Lung (tissue), 12 donors: ENCODE measurements around the gene MAST1. TPM values are rescaled to one million over a fixed set of nuclear protein-coding genes. Genes with fewer than 3 reads are reported as not detected.
A peak's percentile ranks its signal among the peaks of the same experiment; 100 is the strongest.

Experiments
- ATAC-seq: fragments of 200-7000 bp; cut with Tn5 transposase; one replicate; pipeline ENCODE4 v1.9.1; 2020; ENCODE audit warnings: moderate number of reproducible peaks; ENCODE audit not compliant: insufficient read depth, low FRiP score
- DNase-seq, 3 donors: peaks; one replicate each; pipeline ENCODE4 v3.0.0-alpha.2; 2013 to 2017
- H3K27ac ChIP-seq, 2 donors: one replicate each; pipeline ENCODE4 v1.5.1; 2013; ENCODE audit warnings: mild to moderate bottlenecking in 2 of 2, moderate library complexity in 2 of 2, control low read depth in 1 of 2, inconsistent platforms in 1 of 2, low read depth in 1 of 2, low read length in 1 of 2
- H3K27me3 ChIP-seq, 3 donors: one replicate each; pipeline ENCODE4 v1.5.1; 2013; ENCODE audit warnings: low read length in 2 of 3; ENCODE audit not compliant: control insufficient read depth in 3 of 3, insufficient read depth in 3 of 3
- H3K36me3 ChIP-seq, 4 donors: one replicate each; pipeline ENCODE4 v1.5.1; 2013; ENCODE audit warnings: low read length in 4 of 4, mild to moderate bottlenecking in 1 of 4, moderate library complexity in 1 of 4; ENCODE audit not compliant: control insufficient read depth in 4 of 4, insufficient read depth in 4 of 4
- H3K4me1 ChIP-seq, 5 donors: one replicate each; pipeline ENCODE4 v1.5.1; 2013; ENCODE audit warnings: low read length in 5 of 5, mild to moderate bottlenecking in 2 of 5, moderate library complexity in 1 of 5; ENCODE audit not compliant: control insufficient read depth in 5 of 5, insufficient read depth in 5 of 5
- H3K4me3 ChIP-seq: one replicate; pipeline ENCODE4 v1.5.1; 2013; ENCODE audit warnings: mild to moderate bottlenecking, control low read depth, moderate library complexity
- H3K9ac ChIP-seq, 2 donors: one replicate each; pipeline ENCODE4 v1.5.1; 2013; ENCODE audit warnings: low read length in 2 of 2, control low read depth in 1 of 2; ENCODE audit not compliant: insufficient read depth in 1 of 2
- H3K9me3 ChIP-seq, 4 donors: one replicate each; pipeline ENCODE4 v1.5.1; 2013; ENCODE audit warnings: low read length in 3 of 4, mild to moderate bottlenecking in 1 of 4, moderate library complexity in 1 of 4; ENCODE audit not compliant: control insufficient read depth in 4 of 4, insufficient read depth in 3 of 4
- CTCF ChIP-seq: IDR thresholded peaks from 2 replicates; pipeline ENCODE4 v1.5.1; 2012; ENCODE audit warnings: mild to moderate bottlenecking; ENCODE audit errors: control extremely low read depth, extremely low read depth
- WGBS, 2 donors: extraction: QIAGEN DNeasy Blood & Tissue Kit; methylation state at CpG; one replicate each; pipeline ENCODE4 v1.1.7; 2013; 5-methylcytosine and 5-hydroxymethylcytosine counted together
- polyA plus RNA-seq, 2 donors: library from polyadenylated mRNA; stranded (reverse); fragments of 200-250 nt; gene quantifications; one replicate each; pipeline ENCODE4 v1.2.1, GENCODE V29; 2013
- total RNA-seq, 2 donors: library from RNA; depleted of rRNA in 1 of 2; stranded (reverse); fragments of >200 nt in 1 of 2; gene quantifications; one replicate each; pipeline ENCODE4 v1.2.1, GENCODE V29; 2014 to 2021
- donor health status: control.
- donor health status: control.
- donor health status: Bipolar disorder and iron deficiency.
- donor health status: healthy.
- donor health status: DM: yes; HTN: yes; CAD: no.

The MAST1 gene
- total and polyA plus RNA-seq, 4 donors: 0.08 to 0.88 (median 0.41) TPM

- peaks cover 0 to 4% (median 0%) of the 10 kb centered on the region in 4 donors for H3K9me3 ChIP-seq
- DNase-seq (no peak), ATAC-seq (no peak)
- TF ChIP-seq CTCF: no peak
- no peak overlapping the region for H3K27ac ChIP-seq
- no peak overlapping the region for H3K4me3 ChIP-seq
- H3K27me3 ChIP-seq: peaks cover 0 to 60% (median 58%) of the 10 kb centered on the region in 3 donors
- peaks cover 0 to 9% (median 0%) of the 10 kb centered on the region in 5 donors for H3K4me1 ChIP-seq
- H3K9ac ChIP-seq: no peak overlapping the region
- no peaks in the 10 kb centered on the region for H3K36me3 ChIP-seq
- 0 to 2% methylated on average over 3 to 5 of the region's 5 CpGs for WGBS, 2 donors
Observed at GRCh38 chr19:12833418-12833737, 4.9 kb upstream of the MAST1 start.

DNA sequence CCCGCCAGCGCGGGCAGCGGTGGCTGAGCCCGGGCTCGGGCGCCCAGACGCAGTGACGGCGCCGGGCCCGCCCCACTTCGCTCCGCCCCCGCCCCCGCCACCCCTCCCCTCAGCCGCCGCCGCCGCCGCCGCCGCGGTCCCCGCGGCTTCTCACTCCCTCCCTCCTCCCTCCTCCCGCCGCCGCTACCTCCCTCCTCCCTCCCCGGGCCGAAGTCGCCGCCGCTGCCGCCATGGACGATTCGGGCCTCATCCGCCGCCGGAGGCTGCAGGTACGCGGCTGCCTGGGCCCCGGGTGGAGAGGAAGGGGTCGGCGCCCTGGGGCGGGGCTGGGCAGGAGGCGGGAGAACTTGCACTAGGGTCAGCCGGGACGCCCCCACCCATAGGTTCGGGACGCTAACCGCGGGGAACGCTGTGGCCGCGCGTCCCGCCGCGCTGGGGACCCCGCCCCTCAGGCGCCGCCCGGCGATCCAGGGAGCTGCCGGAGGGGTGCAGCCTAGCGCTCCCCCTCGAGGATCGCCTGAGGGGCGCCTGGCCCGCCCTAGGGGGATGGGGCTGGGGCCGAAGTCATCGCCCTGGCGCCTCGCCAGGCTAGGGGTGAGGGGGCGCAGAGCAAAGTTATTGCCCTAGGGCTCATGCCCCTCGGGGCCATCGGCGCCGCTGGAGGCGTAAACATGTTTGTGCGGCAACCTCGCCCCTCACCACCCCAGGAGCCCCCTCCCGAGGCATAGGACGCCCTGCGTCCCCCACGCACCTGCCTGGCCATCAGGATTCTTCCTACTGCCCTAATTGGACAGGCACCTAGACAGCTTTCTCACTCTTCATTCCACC, 4.4 kb upstream of the MAST1 start:
- TF ChIP-seq CTCF: no peak
- ATAC-seq (no peak), DNase-seq (peak in 1 of 3 donors; percentile 13)
- Histone ChIP-seq H3K9me3 (peaks cover 0 to 4% (median 0%) of the 10 kb centered on the region in 4 donors), H3K36me3 (no peaks in the 10 kb centered on the region), H3K9ac (no peak overlapping the region), H3K27ac (no peak overlapping the region), H3K4me1 (peaks cover 0 to 11% (median 0%) of the 10 kb centered on the region in 5 donors), H3K27me3 (peaks cover 0 to 61% (median 57%) of the 10 kb centered on the region in 3 donors), H3K4me3 (peak overlapping the region; percentile 16)
- 2% methylated on average over 55 to 81 of the region's 87 CpGs for WGBS, 2 donors

- ATAC-seq (no peak), DNase-seq (no peak)
- H3K4me1 ChIP-seq: peaks cover 0 to 11% (median 0%) of the 10 kb centered on the region in 5 donors
- H3K9me3 ChIP-seq: peaks cover 0 to 4% (median 0%) of the 10 kb centered on the region in 4 donors
- no peak within 1 kb of the TSS for H3K27ac ChIP-seq
- H3K4me3 ChIP-seq: peak within 1 kb of the TSS; percentile 16
- no peak for TF ChIP-seq CTCF
- H3K9ac ChIP-seq: no peak within 1 kb of the TSS
- WGBS, 2 donors: 6 to 8% methylated on average over 20 of the region's 20 CpGs
- H3K36me3 ChIP-seq: no peaks in the 10 kb centered on the region
- peaks cover 0 to 67% (median 62%) of the 10 kb centered on the region in 3 donors for H3K27me3 ChIP-seq
Observed at GRCh38 chr19:12834566-12834943, 3.8 kb upstream of the MAST1 start, which contains the start of gene RTBDN. RTBDN (minus strand) TSS chr19:12834579; CDS start chr19:12829979, 4,600 bp downstream.
